Hippocampal formation (tissue), 2 donors: ENCODE measurements around the gene MEAK7.
A peak's percentile ranks its signal among the peaks of the same experiment; 100 is the strongest.

Source experiments
- DNase-seq, 2 donors: peaks; one replicate each; lab custom pipeline; 2025; lab: John Stamatoyannopoulos, UW

MEAK7 gene

DNA sequence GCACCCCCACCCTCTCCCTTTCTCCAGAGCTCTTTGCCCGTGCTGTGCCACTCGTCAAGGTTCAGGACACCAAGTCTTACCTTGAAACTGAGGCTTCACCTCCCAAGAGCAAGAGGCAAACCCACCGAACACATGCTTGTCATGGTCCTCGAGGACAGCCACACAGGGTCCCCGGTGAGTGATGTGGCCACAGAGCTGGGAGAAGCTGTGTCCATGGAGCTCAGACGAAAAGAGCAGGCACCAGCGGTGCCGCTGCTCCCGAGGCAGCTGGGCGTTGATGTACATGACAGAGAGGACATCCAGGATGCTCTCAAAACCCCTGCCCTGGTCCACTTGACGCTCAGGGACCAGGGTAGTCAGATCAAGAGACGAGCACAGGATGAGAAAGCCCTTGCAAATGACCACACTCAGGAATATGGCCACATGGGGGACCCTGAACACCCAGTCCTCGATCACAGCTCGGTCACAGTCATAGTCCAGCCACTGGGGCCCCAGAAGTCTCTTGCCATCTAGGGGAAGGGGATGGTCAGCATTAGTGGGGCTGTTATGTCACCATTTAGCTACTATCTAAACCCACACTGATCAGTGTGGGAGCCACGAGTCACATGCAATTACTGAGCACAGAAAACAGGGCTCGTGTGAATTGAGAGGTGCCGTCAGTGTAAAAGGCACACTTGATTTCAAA, 17.8 kb downstream of the MEAK7 start:
- no peak for DNase-seq

- DNase-seq, result no peak
Observed at GRCh38 chr16:84486126-84486525, 18.3 kb downstream of the MEAK7 start.

DNA sequence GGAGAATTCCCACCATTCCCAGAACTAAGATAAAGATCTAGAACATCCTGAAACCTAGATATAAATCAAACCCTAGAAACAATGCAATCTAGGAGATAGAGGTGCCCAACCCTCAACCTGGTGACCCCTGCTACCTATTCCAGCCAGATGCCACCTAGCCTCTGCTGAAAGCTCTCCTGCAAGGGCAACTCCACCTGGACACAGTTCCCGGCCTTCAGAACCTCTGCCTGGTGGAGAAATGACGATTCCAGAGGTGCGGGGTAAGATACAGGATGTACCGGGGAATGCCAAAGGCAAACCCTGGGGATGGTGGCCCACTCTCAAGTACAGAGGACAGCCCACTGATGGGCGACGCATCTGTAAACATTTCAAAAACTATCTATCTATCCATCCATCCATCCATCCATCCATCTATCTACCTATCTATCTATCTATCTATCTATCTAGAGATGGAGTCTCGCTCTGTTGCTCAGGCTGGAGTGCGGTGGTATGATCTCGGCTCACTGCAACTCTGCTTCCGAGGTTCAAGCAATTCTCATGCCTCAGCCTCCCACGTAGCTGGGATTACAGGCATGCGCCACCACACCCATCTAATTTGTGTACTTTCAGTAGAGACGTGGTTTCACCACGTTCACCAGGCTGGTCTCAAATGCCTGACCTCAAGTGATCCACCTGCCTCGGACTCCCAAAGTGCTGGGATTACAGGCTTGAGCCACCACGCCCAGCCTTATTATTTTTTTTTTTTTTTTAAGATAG, 19.0 kb downstream of the MEAK7 start:
- DNase-seq, result no peak

DNA sequence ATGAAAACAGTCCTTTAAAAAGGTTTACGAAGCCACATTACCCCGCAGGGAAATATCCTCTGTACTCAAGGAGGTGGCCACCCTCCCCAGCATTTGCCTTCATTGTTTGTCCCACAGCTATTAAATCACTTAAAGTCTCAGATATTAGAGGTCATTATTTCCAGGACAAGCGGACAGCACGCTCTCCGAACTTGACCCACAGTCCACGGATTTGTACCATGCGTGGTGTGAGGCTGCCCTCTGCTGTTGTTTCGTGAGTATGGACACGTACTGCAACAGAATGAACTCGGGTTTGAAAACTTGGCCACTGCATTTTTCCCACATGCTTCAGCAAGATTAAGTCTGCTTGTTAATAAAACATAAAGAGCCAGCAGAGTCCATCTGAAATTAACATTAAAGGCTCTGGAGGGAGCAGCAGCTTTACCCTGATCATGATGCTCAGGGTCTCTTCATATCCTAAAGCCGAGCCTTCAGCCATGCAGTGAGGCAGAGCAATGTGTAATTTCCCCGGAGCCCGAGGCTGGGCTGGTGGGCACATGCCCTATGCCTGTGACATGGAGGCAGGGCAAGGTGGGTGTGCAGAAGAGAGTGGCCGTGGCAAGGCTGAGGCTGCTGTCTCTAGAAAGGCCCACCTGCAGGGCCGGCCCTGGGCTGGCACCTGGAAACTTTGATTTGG, 19.7 kb downstream of the MEAK7 start:
- DNase-seq, result peak; percentile 53 to 74

GRCh38 chr16:84483882-84484565, 20.4 kb downstream of the MEAK7 start:
- DNase-seq, result no peak

- DNase-seq, result no peak
Observed at GRCh38 chr16:84482951-84483881, 21.2 kb downstream of the MEAK7 start.

- no peak for DNase-seq
Observed at GRCh38 chr16:84482001-84482891, 22.2 kb downstream of the MEAK7 start.

DNA sequence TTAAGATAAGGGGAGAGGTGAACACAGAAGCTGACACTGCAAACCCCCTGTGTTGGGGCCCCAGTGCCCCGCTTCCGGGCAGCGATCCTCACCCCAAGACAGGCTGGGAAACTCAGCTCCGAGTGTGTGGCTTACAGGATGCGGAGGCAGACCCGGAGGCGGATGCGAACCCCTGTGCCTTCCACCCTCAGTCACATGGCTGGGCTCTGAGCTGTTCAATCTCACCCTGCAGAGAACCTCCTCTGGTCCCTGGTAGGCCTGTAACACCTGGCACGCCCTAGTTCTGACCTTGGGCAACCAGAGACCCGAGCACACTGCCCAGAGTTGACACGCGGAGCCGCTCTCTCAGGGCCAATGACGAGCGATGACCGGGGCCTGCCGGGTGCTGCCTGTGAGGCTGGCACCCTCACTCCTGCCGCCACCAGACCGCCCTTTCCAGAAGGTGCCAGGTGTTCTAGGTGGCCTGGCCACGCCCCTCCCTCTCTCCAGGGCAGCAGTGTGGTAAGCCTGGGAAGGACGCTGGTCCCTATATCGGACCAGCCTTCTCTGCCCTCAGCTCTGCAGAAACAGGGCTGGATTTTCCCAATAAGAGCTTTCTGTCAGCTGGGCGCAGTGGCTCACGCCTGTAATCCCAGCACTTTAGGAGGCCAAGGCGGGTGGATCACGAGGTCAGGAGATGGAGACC, 23.3 kb downstream of the MEAK7 start:
- no peak for DNase-seq

DNA sequence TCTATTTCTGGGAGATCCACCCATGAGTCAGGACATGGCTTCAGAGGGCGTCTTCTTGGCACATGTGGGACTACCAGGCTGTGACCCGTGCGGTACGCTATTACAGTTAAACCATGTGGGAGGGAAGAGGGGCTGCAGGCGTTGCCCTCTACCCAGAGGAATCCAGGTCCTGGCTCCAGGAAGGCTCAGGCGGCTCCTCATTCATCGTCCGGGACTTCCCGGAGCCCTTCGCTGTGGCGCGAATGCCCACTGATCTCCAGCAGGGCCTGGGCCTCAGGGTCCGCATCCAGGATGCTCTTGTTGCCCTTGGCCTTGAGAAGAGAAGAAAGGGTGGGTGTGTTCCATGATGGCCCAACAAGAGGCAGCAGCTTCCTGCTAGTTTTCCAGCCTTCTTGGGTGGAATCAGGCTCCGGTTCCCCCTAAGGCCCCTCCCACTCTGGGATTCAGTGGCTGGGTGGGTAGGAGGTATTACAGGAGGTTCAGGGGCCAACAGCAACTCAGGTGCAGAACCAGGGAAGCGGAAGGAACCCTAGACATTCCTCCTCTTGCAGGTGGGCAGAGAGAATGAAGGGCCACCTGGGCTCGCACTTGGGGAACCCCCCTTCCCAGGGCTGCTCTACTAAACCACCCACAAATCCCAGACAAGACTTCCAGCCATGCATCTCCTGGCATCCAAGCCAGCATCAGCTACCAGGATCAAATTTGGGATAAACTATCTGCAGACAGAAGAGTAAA, 24.6 kb downstream of the MEAK7 start:
- no peak for DNase-seq

DNA sequence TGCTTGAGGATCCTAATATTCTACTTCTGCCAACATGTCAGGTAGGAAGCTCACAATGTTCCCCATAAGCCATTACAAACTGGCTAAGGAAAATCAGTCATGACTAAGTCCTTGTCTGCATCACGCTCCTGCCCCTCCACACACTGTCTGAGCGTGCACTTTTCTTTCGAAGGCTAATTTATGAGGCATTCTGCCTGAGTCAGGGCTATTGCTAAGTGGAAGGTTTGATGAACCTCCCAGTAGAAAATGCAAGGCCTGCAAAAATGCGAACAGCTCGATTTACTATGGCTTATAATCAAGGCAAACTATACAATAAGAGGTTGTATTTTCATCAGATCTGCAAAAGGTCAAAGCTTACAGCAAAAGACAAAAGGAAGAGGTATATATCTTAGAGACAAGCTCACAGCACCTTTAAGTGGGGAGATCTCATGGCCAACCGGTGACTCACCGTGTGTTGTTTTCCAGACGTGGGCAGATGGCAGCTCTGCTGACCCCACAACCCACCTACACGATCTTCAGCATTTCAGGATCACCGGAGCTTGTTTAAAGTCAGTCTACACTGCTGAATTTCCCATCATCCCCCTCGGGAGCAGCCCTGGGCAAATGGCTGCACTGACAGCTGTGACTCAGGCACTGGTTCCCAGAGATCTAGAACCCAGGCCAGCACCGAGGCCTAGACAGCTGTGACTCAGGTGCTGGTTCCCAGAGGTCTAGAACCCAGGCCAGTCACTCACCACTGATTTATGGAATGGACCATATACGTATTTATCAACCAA, 26.1 kb downstream of the MEAK7 start:
- no peak for DNase-seq

- no peak for DNase-seq
Observed at GRCh38 chr16:84477661-84478060, 26.8 kb downstream of the MEAK7 start.

DNA sequence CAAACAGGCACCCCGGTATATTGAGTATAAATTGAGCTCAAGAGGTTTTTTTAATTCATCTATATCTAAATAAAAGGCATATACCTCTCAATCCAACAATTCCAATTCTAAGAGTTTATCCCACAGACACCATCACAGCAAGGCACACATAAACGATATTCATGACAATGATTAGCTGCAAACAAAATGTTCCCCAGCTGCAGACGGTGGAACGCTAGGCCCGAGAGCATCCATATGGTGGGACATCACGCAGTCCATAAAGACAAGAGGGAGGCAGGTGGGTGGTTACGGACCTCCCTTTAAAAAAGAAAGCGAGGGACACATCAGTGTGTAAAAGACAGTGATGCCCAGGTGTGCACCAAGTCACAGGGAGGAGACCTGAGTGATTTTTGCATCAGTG, 28.1 kb downstream of the MEAK7 start:
- DNase-seq, result no peak

DNA sequence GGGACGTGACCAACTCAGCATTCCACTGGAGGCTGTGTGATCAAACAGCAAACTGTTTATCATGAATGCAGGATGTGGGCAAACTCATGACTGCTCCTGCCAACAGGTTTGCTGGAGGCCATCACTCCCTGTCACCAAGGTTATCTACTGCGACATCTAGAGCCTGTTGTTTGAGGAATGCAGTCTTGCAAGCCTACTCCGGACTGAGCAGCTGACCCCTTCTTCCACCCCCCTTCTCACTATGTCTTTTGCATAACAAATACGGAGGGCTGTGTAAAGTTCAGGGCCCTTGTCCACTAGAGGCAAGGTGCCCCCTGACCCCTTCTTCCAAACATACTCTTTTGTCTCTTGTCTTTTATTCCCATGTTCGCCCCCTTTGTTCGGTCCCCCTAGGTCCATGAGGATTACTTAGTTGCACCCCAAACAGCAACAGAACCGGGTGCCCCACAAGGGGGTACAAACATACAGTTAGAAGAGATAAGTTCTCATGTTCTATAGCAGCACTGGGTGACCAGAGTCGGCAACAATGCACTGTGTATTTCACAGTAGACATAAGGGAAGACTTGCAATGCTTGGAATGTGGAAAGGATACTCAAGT, 28.7 kb downstream of the MEAK7 start:
- no peak for DNase-seq

GRCh38 chr16:84471966-84472365, 32.5 kb downstream of the MEAK7 start:
- DNase-seq, result no peak

DNA sequence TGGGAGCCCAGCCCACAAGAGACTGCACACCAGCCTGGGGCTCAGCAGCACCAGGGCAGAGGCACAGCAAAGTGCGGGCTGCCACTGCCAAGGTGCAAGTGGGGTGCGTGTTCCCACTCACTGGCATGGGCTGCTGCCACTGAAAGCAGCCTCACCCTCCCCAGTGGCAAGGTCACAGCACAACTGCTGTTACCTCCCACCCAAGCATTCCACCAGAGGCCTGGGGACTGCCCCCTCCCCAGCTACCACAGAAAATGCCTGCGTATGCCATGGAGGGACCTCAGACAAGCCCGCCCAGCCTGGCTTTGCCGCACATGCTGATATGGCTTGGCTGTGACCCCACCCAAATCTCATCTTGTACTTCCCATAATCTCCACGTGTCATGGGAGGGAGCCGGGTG, 33.1 kb downstream of the MEAK7 start:
- DNase-seq, result no peak

DNA sequence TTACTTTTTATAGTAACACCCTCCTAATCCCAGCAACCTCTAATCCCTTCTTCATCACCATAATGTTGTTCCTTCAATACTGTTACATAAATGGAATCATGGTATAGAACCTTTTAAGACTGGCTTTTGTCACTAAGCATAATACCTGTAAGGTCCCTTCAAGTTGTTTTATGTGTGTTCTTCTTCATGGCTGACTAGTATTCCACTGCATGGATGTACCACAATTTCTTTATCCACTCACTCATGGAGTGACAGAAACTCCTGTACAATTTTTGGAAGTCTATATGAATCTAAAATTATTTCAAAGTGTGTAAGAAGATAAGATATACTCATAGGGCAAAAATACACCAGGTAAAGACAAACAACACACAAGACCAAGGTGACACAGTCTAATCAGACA, 36.8 kb downstream of the MEAK7 start:
- no peak for DNase-seq

- no peak for DNase-seq
Observed at GRCh38 chr16:84467256-84467655, 37.2 kb downstream of the MEAK7 start.

DNA sequence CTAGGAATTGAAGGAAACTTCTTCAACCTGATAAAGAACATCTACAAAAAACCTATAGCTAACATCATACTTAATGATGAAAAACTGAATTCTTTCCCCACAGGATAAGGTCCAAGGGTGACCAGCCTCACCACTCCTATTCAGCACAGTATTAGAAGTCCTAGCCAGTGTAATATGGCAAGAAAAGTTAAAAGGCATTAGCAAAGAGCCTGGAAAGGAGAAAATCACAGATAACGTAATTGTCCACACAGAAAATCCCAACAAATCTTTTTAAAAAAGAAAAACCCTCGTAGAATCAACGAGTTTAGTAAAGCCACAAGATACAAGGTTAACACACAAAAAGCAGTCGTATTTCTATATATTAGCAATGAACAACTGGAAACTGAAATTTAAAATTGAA, 37.8 kb downstream of the MEAK7 start:
- DNase-seq, result no peak
